Stimulated activated CD4-positive, alpha-beta T cell treated with anti-CD3 and anti-CD28 coated beads, TNF-alpha, amount 100 ng/mL, for 48 hours (primary cell): ENCODE data around the gene TAGLN2.
A peak's percentile ranks its signal among the peaks of the same experiment; 100 is the strongest.

Source experiments
- DNase-seq, 3 donors: peaks; one replicate each; pipeline ENCODE4 v3.0.0-alpha.2; 2020; ENCODE audit warnings: low read depth in 3 of 3

The TAGLN2 gene

DNA sequence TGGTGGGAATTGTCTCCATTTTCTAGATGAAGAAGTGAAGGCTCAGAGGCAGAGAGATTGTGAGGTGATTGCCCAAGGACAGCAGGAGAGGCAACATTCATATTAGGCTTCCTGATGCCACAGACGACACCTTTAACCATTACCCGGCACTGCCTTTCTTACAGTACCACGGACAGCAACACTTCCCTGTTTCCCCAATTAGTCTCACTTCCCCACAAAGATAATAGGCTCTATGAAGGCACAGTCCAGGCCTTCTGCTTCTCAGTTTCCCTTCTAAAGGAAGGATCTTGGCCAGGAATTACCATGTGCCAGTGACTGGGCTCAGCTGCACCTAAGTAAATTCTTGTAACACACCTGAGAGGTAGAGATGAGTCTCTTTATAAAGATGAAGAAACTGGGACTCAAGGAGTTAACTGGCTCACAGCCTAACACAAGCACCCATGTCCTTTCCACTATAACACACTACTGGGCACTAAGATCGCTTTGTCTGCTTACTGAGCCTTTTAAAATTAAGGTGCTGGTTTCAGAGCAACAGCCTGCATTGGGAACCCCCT lies 10.5 kb upstream of the TAGLN2 start:
- no peak for DNase-seq

DNA sequence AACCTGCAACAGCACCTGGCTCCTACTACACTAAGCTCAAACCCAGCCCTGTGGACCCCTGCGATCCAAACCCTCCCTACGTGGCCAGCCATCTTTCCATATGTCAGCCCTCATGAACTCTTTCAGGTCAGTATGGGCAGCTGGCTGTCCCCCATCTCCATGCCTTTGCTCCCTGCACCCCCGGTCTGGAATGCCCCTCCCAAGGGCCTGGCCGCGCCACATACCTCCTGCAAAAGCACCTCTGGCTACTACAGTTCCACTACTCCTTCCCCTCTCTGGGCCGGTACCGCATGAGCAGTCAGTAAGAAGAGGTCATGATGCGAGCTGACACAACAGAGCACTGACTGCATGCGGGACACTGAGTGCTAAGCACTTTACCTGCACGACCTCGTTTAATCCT lies 10.0 kb upstream of the TAGLN2 start:
- DNase-seq, result no peak

DNA sequence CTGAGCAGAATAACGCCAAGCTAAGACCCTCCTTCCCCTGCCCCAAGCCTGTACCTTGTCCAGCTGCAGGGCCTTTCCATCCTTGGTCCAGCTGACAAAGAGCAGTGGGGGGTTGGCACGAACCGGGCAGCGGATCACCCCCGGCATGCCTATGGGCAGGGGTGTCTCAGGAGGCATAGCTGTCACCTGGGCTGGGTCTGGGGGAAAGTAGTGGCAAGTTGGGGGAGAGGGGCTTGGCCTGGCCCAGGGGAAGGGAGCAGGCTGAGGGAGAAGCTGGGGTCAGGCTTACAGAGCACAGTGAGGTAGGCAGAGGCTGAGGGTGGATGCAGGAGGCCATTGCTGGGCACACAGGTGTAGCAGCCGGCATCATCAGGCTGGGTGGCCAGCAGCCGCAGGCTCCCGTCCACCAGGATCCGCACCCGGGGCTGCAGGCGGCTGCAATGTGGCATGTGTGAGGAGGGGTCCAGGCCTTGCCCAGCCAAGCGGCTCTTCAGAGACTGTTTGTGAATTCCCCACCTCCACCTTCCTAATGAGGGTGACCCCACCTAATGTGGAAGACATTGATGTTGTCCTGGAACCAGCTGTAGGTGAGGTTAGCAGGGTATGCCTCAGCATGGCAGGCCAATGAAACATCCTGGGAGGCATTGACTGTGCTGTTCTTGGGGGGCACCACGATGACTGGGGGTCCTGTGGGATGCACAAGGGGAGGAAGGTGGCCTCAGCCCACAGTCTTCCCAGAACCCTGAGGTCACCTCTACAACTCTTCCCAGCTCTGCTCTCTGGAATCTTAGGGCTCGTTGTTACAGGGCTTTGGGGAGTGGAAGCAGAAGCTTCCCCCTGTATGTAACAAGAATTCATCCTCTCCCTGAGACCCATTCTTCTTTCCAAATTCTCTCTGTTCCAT lies 9.1 kb upstream of the TAGLN2 start:
- DNase-seq, result no peak

DNA sequence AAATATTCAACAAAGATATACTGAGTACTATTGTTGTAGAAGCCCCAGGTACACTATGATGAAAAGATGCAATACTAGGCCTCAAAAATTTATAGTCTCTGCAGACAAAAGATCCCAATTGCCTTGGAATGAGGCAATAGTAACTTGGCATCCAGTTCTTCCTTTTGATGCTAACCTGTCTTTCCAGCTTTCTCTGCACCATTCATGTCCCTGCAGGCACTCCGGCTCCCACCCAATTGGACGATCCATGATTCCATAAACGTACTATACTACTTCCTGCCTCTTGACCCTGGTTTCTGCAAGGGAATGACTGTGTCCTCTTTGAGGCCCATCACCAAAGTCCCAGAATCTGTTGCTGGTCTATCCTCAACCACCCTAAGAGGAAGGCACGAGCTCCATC lies 8.0 kb upstream of the TAGLN2 start:
- DNase-seq, result no peak

DNA sequence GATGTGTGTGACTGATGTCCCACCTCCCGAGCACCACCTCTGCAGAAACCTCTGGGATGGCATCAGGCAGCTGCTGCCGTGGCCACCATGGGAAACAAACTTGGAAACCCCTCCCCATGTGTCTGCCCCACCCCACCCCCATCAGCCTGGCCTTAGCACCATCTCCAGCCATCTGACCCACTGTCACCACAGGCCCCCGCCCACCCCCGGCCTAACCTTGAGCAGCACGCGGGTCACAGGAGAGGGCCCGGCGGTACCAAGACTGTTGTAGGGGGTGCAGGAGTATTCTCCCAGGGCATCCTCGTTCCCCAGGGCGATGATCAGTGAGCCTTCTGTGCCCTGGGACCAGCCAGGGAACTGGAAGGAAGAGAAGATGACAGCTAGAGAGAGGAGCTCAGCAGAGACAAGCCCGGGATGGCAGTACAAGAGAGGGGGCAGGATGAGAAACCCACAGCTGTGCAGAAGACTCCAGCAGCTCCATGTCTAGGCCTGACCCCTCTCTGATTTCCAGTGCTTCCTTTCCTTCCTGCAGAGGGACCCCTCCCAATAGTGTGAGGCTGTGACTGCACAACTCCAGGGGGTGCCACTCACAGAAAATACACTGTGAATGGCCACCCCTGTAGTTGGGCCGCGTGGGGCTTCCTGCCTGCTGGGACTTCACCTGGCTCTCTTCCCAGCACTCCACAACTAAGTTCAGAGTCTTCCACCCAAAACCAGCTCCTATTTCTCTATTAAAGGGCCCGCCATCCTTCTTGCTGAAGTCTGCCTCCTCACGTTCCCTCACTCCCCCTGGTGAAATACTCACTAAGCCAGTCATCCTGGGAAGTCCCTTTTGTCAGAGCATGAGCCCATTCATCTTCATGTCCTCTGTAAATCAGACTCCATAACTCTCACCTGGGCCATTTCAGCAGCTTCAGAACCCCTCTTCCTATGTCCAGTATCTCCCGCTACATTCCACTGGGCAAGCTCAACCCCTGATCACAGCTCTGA lies 7.3 kb upstream of the TAGLN2 start:
- no peak for DNase-seq

DNA sequence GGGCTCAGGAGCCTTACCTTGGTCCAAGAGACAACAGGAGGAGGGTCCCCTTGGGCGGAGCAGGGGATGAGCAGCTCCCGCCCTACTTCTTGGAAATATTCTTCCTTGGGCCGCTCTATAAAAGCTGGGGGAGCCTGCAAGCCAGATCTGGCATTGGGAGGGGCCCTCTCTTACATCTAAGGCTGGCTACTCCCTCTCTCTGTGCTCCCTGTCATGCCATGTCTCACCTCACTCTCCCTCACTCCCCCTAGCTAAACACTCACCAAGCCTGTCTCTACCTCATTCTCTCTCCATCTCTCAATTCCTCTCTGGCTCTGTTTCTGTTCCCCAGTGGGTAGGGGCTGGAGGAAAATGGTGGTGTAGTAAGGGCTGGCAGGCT lies 6.5 kb upstream of the TAGLN2 start:
- no peak for DNase-seq

DNA sequence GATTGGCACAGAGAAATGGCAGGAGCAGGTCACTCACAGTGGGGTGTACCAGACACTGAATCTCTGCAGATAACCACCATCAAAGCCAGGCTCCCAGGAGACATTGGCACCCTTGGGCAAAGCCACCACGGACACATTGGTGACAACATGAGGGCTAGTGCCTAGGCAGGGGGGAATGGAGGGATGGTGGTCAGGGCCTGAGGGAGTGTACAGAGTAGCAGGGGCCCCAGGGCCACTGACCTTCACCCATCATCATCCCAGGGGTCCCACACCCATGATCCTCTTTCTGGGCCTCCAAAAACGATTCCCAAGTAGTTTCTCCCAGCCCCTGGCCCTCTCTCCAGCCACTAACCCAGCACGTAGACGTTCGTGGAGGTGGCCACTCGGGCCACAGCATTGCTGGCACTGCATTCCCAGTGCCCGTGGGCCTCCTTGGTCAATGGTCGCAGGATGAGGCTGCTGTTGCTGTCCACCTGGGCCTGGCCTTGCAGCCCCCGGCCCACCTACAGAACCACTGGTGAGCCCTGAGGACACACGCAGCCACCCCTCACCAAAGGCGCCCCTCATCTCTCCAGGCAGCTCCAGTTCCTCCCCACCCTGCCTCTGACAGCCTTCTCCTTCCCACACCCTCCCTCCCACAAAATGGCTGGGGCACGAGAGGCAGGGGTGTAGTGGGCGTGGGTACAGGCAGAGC lies 5.9 kb upstream of the TAGLN2 start:
- DNase-seq, result no peak

DNA sequence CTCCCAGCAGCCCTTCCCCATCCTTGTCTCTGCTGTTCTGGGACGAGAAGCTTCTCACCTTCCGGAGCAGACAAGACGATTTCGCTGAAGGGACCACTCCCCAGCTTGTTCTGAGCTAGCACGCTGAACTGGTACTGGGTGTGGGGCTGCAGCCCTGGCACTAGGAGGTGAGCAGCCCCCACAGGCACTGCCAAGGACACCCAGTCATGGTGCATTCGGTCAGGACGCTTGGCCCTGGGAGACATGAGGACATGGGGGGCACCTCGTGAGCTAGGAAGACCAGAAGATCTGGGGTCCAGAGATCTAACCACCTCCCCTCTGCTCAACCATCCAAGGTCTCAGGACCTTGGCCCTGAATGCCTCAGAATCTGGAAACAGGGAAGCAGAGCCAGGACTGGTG lies 5.3 kb upstream of the TAGLN2 start:
- DNase-seq, result no peak

DNA sequence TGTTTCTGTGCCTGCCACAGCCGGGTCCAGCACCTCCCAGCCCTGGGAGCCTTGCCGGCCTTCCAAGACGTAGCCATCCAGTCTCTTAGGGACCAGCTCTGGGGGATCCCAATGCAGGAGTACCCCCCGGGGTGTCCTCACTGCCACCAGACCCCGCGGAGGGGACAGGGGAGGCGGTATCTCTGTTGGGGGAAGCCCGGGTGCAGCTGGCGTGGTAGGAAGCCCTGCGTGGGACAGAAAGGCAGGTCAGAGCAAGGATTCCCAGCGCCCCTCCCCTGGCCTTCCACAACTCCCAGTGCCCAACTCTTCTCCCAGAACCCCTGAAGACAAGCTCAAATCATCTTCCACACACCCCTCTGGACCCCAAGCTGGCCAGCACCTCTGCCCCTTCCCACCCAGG lies 4.9 kb upstream of the TAGLN2 start:
- no peak for DNase-seq

DNA sequence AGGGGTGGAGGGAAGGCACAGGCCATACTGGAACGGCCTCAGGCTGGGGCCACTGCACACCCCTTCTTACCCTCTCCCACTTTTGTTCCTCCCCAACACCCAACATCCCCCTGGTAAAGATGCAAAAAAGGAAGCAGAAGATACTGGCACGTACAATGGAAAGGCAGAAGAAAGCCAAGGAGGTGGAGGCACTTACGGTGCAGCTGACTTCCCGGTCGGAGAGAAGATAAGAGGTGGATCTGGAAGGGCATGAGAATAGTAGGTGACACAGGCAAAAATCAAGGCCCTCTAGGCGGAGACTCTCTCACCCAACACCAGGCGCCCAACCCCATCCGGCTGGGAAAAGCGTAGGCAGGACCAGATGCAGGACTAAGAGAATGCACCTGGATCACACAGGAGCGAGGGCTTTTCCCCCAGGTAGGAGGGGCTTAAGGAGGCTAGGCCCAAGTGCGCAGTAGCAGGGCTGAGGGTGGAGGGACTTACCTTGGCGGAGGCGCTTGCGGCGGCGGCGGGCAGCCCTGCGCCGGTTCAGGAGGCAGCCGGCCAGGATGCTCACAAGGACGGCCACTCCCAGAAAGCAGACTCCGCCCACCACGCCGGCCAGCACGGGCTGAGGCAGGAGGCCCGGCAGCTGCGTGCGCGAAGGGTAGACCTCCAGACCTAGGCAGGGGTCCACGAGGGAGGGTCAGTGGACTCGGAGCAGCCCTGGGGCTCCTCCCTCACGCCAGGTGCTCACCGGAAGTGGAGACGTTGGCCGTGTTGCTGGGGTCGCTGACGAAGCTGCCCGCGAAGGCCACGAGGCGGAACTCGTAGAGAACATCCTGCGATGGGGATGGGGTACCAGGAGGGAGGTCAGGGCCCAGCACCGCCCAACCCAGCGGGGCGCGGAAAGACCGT lies 4.1 kb upstream of the TAGLN2 start:
- DNase-seq, result no peak

DNA sequence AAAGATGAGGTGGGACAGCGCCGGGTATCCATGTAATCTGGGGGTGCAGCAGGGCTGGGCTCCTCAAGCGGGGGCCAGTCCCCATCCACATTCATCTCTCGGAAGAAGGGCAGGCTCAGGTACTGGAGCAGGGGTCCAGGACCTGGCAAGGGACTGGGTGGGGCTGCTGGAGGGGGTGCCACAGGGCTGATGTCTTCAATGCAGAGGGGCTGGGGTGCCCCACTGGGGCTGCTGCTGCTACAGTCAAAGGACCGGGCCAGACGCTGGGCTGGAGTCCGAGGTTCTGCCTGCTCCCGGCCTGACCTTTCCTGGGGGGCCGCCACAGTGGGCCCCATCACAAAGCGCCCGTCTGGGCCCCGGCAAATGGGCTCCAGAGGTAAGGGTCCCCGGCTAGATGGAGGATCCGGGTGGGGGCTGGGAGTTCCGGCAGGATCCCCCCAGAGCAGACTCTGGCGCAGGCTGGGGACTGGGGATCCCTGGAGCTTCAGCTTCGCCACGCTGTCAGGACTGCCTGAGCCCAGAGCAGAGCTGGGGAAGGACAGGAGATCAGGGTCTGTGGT lies 3.3 kb upstream of the TAGLN2 start:
- DNase-seq, result no peak

DNA sequence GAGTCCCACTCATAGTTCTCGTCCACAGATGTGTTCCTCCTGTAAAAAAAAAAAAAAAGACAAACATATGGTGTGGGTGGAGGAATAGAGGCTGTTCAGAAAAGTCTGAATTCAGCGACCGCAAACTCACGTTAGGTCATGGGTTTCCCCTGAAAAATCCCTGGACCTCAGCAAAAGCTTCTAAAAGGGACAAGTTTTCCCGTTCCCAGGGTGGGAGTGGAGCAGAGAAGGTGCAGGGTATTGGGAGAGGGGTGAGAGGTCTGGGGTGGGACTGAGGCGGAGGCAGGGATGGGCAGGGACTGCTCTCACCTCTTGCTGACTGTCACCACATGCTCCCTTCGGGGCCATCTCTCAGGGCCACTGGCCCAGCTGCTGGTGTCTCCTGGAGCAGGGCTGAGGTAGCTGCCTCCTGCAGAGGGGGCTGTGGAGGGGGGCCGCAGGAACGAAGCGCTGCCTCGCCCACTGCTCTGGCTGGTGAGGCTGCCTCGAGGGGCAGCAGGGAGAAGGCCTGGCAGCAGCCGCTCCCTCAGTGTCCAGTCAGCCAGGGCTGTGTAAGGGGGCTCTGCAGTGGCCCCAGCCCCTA lies 2.6 kb upstream of the TAGLN2 start:
- DNase-seq, result no peak

DNA sequence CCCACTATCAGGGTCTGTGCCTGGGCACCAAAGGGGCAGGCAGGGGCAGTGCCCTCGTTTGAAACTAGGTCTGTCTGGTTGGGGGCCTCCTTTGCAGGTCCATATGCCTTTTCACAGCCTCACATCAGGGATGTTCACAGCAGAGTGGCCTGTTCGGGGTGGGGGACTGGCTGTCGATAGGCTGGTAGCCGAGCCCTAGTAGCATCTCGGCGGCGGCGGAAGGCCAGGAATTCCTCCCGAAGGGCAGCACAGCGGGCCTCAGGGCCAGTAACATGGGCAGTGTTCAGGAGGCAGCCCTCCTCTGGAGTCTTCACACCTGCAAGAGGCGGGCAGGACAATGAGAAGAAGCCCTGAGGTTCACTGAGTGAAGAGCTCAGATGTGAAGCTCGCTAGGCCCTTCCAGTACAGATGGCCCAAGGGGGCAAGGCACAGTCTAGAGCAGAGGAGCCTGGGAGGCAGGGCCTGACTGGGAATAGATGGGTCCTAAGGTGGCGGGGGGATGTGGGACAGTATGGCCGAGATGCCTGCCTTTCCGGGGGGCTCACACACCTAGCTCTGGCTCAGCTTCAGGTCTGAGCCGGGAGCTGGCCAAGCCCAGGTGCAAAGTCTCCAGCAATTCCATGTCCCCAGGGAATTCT lies 2.0 kb upstream of the TAGLN2 start:
- no peak for DNase-seq

DNA sequence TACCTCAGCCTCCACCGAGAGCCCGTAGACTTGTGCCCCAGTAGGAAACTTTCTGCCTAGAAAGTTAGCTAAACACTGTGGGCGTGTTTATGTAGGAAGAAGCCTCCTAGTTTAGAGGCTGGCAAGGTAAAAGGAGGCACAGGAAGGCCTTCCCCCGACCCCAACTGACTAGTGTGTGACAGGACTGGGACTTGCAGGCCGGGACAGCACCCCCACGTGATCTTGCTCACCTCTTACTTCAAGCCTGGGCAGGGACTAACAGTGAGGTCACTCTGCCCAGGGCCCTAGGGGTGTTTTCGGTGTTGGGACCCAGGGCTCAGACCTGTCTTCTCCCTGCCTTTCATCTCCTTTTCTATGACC lies 392 bp upstream of the TAGLN2 start:
- DNase-seq, result peak in 2 of 3 donors; percentile 29 to 45

DNA sequence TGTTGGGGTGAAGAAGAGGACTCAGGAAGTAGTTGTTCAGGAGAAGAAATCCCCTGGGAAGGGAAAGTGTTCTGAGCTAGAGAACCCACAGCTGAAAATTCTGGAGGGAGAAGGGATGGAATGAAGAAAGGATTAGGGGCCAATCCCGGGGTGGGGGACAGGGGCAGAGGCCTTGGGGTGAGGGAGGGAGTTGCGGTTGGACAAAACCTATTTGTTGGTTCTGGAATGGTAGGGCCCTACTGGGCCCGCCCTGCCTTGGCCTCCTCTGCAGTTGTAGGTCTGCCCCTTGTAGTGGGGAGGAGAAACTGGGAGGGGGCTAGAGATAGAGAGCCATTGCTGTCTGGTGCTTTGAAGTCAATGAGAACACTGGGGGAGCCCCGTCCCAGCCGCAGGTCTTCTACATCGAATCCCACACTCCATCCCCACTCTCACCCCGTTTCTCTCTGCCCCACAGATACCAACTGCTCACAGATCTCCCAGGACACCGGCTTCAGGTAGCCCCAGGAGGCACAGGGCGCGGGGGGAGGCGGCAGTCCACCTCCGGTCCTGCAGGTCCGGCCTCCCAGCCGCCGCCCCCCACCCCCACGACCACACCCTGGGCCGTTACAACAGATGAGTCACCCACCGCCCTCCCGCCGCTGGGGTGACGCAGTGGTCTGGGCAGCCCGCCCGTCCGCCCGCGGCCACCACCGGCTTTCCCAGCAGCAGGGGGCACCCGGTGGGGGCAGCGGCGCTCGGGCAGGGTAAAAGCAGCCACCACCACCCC lies 1.1 kb downstream of the TAGLN2 start:
- DNase-seq, result peak in 2 of 3 donors; percentile 34 to 37

DNA sequence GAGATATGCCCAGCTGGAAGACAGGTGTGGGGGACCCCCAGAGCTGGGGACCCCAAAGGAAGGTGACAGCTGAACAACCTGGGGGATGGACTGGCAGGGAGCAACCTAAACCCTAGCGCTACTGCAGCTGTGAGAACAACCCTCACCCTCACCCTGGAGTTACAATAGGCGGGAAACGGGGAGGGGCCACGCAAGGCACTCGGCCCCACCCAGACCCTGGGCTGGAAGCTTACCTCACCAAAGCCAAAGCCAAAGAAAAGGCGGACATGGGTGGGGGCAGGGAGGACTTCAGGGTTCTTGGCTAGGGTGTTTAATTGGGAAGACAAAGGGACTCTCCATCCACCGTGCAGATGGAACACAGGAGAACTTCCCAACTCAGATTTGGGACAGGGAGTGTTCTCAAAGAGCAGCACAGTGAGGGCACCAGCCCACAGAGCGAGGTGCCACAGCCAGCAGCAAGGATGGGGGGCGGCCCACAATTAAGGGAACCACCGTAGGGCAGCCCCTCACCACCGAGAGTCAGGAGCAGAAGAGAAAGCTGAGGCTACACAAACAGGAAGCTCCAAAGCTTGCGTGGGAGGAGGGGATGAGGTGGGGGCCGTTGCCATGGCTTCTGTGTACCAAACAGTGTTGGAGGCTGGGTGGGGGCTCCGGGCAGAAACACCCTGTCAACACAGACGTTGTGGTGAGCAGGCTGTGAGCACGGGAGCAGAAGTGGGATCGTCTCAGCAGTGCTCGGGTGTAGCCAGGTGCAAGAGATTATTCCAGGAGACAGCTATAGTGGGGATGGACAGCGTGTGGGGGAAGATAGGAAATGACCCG lies 1.9 kb downstream of the TAGLN2 start:
- peak; percentile 65 to 74 (median 71) for DNase-seq

DNA sequence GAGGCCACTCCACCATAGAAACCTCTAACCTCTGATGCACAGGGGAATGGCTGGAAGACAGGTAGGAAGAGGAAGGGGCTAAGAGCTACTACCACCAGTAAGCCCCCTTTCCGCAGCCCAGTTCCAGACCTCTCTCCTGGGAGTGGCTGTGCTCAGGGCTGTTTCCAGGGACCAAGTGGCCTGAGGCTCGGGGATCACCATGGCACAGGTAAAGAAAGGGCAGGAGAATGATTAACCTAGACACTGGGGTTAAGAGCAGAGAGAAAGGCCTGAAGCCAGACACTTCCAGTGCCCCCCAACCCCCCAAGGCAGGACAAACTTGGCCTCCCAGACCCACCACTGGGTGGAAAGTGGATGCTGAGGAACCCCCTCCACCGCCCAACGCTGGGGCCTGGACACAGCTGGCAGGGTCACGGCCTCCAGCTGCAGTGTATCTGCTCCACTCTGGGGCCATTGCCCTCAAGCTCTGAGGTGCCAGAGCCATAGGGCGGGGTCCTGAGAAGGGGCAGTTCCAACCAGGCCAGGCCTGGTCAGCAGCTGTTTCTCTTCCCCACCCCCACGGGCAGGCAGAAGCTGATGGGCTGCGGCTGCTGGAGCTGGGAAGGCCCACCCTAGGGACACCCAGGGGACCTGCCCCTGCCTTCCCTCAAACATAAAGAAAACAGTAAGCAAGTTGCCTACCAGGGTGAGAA lies 2.6 kb downstream of the TAGLN2 start:
- no peak for DNase-seq
